ENCODE results near the gene KLK15.

GRCh38 chr19:50779504-50780457, 53.6 kb downstream of the KLK15 start:
- TF ChIP-seq EZH2 (IDR thresholded peaks at IDR 0.05; ENCODE audit: insufficient read depth, poor library complexity, severe bottlenecking): no peak
- no peak for TF ChIP-seq EZH2phosphoT487 (IDR thresholded peaks at IDR 0.05; ENCODE audit: insufficient read depth, low read depth)

Measured in GM23248 (cell line).